ENCODE measurements around the gene GPR171. TPM values are rescaled to one million over a fixed set of nuclear protein-coding genes. Genes with fewer than 3 reads are reported as not detected.

GPR171 gene
- polyA plus RNA-seq, 1 donor from 2014 or later, result not detected

DNA sequence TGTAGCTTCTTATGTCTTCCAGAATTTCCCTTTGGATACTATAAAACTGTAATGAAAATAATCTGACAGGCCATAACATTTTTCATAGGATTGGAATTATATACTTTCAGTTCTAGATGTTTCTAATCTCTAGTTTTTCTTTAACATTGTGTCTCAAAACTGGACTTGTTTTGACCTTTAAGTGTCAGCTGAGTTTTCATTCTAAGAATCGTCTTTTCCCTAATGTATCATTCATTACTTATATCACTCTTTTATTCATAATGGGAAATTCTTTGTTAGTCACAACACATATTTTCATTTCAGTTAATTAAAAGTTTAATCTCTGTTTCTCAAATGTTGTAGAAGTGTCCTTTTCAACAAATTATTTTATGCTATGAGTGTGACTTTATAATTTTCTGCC lies 11.9 kb downstream of the GPR171 start:
- Histone ChIP-seq H3K79me2 (replicated peaks; ENCODE audit: insufficient read depth, low read length) (no peaks in the 10 kb centered on the region), H3K9me2 (ENCODE audit: insufficient read depth, low read length) (no peaks in the 10 kb centered on the region), H3K9me3 (ENCODE audit: low read length) (no peaks in the 10 kb centered on the region), H3K36me3 (ENCODE audit: insufficient read depth, low read length) (peaks cover 10% of the 10 kb centered on the region), H3F3A (ENCODE audit: insufficient read depth, low read length, poor library complexity, severe bottlenecking) (no peaks in the 10 kb centered on the region), H3K4me3 (ENCODE audit: low read length) (no peak overlapping the region), H4K20me1 (ENCODE audit: insufficient read depth) (no peaks in the 10 kb centered on the region), H2AFZ (ENCODE audit: low read depth, low read length) (no peak overlapping the region), H3K27me3 (ENCODE audit: insufficient read depth, low read depth, low read length) (no peaks in the 10 kb centered on the region), H3K4me2 (ENCODE audit: low read length) (no peak overlapping the region), H3K27ac (ENCODE audit: low read length) (no peak overlapping the region), H3K9ac (ENCODE audit: low read length) (no peak overlapping the region)
- TF ChIP-seq SMC3 (conservative IDR thresholded peaks at IDR 0.05; ENCODE audit: poor library complexity), result no peak
- no peak for TF ChIP-seq EZH2 (IDR thresholded peaks at IDR 0.05; ENCODE audit: borderline replicate concordance, insufficient read depth, low read length, poor library complexity, severe bottlenecking)
- no peak for TF ChIP-seq TAF1 (IDR thresholded peaks at IDR 0.05; ENCODE audit: low read depth)
- no peak for TF ChIP-seq RAD21 (conservative IDR thresholded peaks at IDR 0.05)
- TF ChIP-seq, protein P1, sequence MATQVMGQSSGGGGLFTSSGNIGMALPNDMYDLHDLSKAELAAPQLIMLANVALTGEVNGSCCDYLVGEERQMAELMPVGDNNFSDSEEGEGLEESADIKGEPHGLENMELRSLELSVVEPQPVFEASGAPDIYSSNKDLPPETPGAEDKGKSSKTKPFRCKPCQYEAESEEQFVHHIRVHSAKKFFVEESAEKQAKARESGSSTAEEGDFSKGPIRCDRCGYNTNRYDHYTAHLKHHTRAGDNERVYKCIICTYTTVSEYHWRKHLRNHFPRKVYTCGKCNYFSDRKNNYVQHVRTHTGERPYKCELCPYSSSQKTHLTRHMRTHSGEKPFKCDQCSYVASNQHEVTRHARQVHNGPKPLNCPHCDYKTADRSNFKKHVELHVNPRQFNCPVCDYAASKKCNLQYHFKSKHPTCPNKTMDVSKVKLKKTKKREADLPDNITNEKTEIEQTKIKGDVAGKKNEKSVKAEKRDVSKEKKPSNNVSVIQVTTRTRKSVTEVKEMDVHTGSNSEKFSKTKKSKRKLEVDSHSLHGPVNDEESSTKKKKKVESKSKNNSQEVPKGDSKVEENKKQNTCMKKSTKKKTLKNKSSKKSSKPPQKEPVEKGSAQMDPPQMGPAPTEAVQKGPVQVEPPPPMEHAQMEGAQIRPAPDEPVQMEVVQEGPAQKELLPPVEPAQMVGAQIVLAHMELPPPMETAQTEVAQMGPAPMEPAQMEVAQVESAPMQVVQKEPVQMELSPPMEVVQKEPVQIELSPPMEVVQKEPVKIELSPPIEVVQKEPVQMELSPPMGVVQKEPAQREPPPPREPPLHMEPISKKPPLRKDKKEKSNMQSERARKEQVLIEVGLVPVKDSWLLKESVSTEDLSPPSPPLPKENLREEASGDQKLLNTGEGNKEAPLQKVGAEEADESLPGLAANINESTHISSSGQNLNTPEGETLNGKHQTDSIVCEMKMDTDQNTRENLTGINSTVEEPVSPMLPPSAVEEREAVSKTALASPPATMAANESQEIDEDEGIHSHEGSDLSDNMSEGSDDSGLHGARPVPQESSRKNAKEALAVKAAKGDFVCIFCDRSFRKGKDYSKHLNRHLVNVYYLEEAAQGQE (IDR thresholded peaks at IDR 0.05; ENCODE audit: borderline replicate concordance), result no peak
- TF ChIP-seq, protein P2, sequence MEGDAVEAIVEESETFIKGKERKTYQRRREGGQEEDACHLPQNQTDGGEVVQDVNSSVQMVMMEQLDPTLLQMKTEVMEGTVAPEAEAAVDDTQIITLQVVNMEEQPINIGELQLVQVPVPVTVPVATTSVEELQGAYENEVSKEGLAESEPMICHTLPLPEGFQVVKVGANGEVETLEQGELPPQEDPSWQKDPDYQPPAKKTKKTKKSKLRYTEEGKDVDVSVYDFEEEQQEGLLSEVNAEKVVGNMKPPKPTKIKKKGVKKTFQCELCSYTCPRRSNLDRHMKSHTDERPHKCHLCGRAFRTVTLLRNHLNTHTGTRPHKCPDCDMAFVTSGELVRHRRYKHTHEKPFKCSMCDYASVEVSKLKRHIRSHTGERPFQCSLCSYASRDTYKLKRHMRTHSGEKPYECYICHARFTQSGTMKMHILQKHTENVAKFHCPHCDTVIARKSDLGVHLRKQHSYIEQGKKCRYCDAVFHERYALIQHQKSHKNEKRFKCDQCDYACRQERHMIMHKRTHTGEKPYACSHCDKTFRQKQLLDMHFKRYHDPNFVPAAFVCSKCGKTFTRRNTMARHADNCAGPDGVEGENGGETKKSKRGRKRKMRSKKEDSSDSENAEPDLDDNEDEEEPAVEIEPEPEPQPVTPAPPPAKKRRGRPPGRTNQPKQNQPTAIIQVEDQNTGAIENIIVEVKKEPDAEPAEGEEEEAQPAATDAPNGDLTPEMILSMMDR (IDR thresholded peaks at IDR 0.05; ENCODE audit: poor library complexity, severe bottlenecking), result no peak
- TF ChIP-seq EP300 (conservative IDR thresholded peaks at IDR 0.05; ENCODE audit: poor library complexity, severe bottlenecking), result no peak
- TF ChIP-seq MXI1 (conservative IDR thresholded peaks at IDR 0.05; ENCODE audit: poor library complexity, severe bottlenecking), result no peak
- no peak for TF ChIP-seq POLR2AphosphoS5 (IDR thresholded peaks at IDR 0.05)

DNA sequence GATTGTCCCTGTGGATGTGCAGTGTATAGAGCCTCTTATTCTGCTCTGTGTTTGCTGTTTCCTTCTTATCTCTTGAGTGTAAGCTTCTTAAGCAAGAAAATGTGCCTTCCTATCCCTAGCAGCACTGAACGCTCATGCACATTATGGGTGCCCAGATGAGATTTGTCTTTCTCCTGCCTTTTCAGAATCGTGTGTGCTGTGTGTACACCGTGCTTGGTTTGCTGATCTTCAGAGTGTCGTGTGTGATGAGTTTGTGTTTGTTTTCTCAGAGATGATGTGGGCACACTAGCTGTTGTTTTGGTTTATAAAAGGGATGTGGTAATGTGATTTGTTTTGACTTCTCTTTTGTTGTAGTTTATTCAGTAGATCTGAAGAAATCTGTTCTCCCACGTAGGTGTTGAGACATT lies 19.7 kb downstream of the GPR171 start:
- Histone ChIP-seq H3K27me3 (ENCODE audit: insufficient read depth, low read depth, low read length) (no peaks in the 10 kb centered on the region), H3K4me3 (ENCODE audit: low read length) (no peak overlapping the region), H3K36me3 (ENCODE audit: insufficient read depth, low read length) (peaks cover 6% of the 10 kb centered on the region), H3K9ac (ENCODE audit: low read length) (no peak overlapping the region), H3K9me2 (ENCODE audit: insufficient read depth, low read length) (no peaks in the 10 kb centered on the region), H3K4me2 (ENCODE audit: low read length) (no peak overlapping the region), H3K27ac (ENCODE audit: low read length) (no peak overlapping the region), H3K9me3 (ENCODE audit: low read length) (no peaks in the 10 kb centered on the region), H3K79me2 (replicated peaks; ENCODE audit: insufficient read depth, low read length) (no peaks in the 10 kb centered on the region), H4K20me1 (ENCODE audit: insufficient read depth) (no peaks in the 10 kb centered on the region), H3F3A (ENCODE audit: insufficient read depth, low read length, poor library complexity, severe bottlenecking) (no peaks in the 10 kb centered on the region), H2AFZ (ENCODE audit: low read depth, low read length) (no peak overlapping the region)
- TF ChIP-seq SMC3 (conservative IDR thresholded peaks at IDR 0.05; ENCODE audit: poor library complexity), result no peak
- TF ChIP-seq POLR2AphosphoS5 (IDR thresholded peaks at IDR 0.05), result no peak
- TF ChIP-seq, protein P1 (IDR thresholded peaks at IDR 0.05; ENCODE audit: borderline replicate concordance), result no peak
- no peak for TF ChIP-seq MXI1 (conservative IDR thresholded peaks at IDR 0.05; ENCODE audit: poor library complexity, severe bottlenecking)
- TF ChIP-seq EZH2 (IDR thresholded peaks at IDR 0.05; ENCODE audit: borderline replicate concordance, insufficient read depth, low read length, poor library complexity, severe bottlenecking), result no peak
- TF ChIP-seq, protein P2 (IDR thresholded peaks at IDR 0.05; ENCODE audit: poor library complexity, severe bottlenecking), result no peak
- TF ChIP-seq TAF1 (IDR thresholded peaks at IDR 0.05; ENCODE audit: low read depth), result no peak
